NCI-H1694 treated with DMSO at 0.1 percent for 48 hours (cell line): ENCODE data around the gene GGCT.
A peak's percentile ranks its signal among the peaks of the same experiment; 100 is the strongest.

ENCODE experiments used
- DNase-seq: peaks from one replicate; lab custom pipeline; 2025; lab: John Stamatoyannopoulos, UW

Gene GGCT

GRCh38 chr7:30478349-30479201 lies 26.1 kb downstream of the GGCT start, which contains the start of gene NOD1:
TSS of gene NOD1 (minus strand) at chr7:30478784. CDS start at chr7:30456921, 21,863 bp downstream.
- peak; percentile 59 for DNase-seq

GRCh38 chr7:30476459-30477145 lies 28.0 kb downstream of the GGCT start:
- DNase-seq = no peak

GRCh38 chr7:30475580-30475979 lies 29.0 kb downstream of the GGCT start:
- no peak for DNase-seq

GRCh38 chr7:30474893-30475292 lies 29.7 kb downstream of the GGCT start:
- DNase-seq = no peak

- DNase-seq = no peak
These were observed 30.1 kb downstream of the GGCT start for GRCh38 chr7:30474485-30474884.

GRCh38 chr7:30473903-30474302 lies 30.7 kb downstream of the GGCT start:
- no peak for DNase-seq

GRCh38 chr7:30472784-30473775 lies 31.5 kb downstream of the GGCT start:
- DNase-seq = no peak

GRCh38 chr7:30472081-30472783 lies 32.4 kb downstream of the GGCT start:
- no peak for DNase-seq

GRCh38 chr7:30471205-30471604 lies 33.4 kb downstream of the GGCT start:
- DNase-seq = no peak

- no peak for DNase-seq
These were observed 33.9 kb downstream of the GGCT start for GRCh38 chr7:30470771-30471170.

- DNase-seq = no peak
These were observed 34.4 kb downstream of the GGCT start for GRCh38 chr7:30470163-30470770.

GRCh38 chr7:30469303-30469702 lies 35.3 kb downstream of the GGCT start:
- peak; percentile 55 for DNase-seq

GRCh38 chr7:30468791-30469190 lies 35.8 kb downstream of the GGCT start:
- no peak for DNase-seq

GRCh38 chr7:30468041-30468440 lies 36.6 kb downstream of the GGCT start:
- DNase-seq = no peak

GRCh38 chr7:30467271-30467670 lies 37.4 kb downstream of the GGCT start:
- DNase-seq = no peak

- no peak for DNase-seq
These were observed 38.4 kb downstream of the GGCT start for GRCh38 chr7:30466266-30466665.

- DNase-seq = no peak
These were observed 38.8 kb downstream of the GGCT start for GRCh38 chr7:30465811-30466180.

- no peak for DNase-seq
These were observed 39.4 kb downstream of the GGCT start for GRCh38 chr7:30465046-30465810.

- DNase-seq = no peak
These were observed 40.4 kb downstream of the GGCT start for GRCh38 chr7:30464231-30464671.
